Stimulated activated CD8-positive, alpha-beta memory T cell treated with anti-CD3 and anti-CD28 coated beads, Interleukin-15, amount 100 ng/mL, for 24 hours (primary cell): ENCODE data around the gene ADAM33.

ENCODE experiments used
- DNase-seq: peaks from one replicate; pipeline ENCODE4 v3.0.0-alpha.2; 2020; ENCODE audit warnings: low read depth

The ADAM33 gene

GRCh38 chr20:3681931-3682781 lies at the start of gene ADAM33:
ADAM33 (minus strand) TSS chr20:3682010; CDS start chr20:3682004, 6 bp downstream.
- no peak for DNase-seq

- no peak for DNase-seq
Observed at GRCh38 chr20:3730803-3731672, 49.2 kb upstream of the ADAM33 start.

- no peak for DNase-seq
Observed at GRCh38 chr20:3729811-3730540, 48.2 kb upstream of the ADAM33 start.

- no peak for DNase-seq
Observed at GRCh38 chr20:3729378-3729777, 47.6 kb upstream of the ADAM33 start.

- no peak for DNase-seq
Observed at GRCh38 chr20:3728876-3729275, 47.1 kb upstream of the ADAM33 start.

- DNase-seq, result no peak
Observed at GRCh38 chr20:3728354-3728753, 46.5 kb upstream of the ADAM33 start.

- no peak for DNase-seq
Observed at GRCh38 chr20:3727401-3728021, 45.7 kb upstream of the ADAM33 start.

- no peak for DNase-seq
Observed at GRCh38 chr20:3724356-3724755, 42.5 kb upstream of the ADAM33 start.

- no peak for DNase-seq
Observed at GRCh38 chr20:3723284-3723683, 41.5 kb upstream of the ADAM33 start.

- no peak for DNase-seq
Observed at GRCh38 chr20:3721912-3722311, 40.1 kb upstream of the ADAM33 start.

- DNase-seq, result no peak
Observed at GRCh38 chr20:3720626-3721025, 38.8 kb upstream of the ADAM33 start.

GRCh38 chr20:3720068-3720467 lies 38.3 kb upstream of the ADAM33 start:
- DNase-seq, result no peak

- DNase-seq, result no peak
Observed at GRCh38 chr20:3719046-3719445, 37.2 kb upstream of the ADAM33 start.

GRCh38 chr20:3716195-3716834 lies 34.5 kb upstream of the ADAM33 start:
- no peak for DNase-seq

- DNase-seq, result no peak
Observed at GRCh38 chr20:3714092-3714491, 32.3 kb upstream of the ADAM33 start.

GRCh38 chr20:3712279-3712873 lies 30.6 kb upstream of the ADAM33 start, which contains the start of gene SIGLEC1:
SIGLEC1 (minus strand) TSS chr20:3712600; CDS start chr20:3707128, 5,472 bp downstream.
- DNase-seq, result no peak

GRCh38 chr20:3711484-3711941 lies 29.7 kb upstream of the ADAM33 start:
- no peak for DNase-seq

GRCh38 chr20:3710703-3711483 lies 29.1 kb upstream of the ADAM33 start:
- peak; percentile 77 for DNase-seq

- no peak for DNase-seq
Observed at GRCh38 chr20:3710011-3710466, 28.2 kb upstream of the ADAM33 start.

- no peak for DNase-seq
Observed at GRCh38 chr20:3707508-3707899, 25.7 kb upstream of the ADAM33 start.
